GM10266 (cell line): Measurements from ENCODE around the gene TTLL11.
"Not testable (repeated sequence)": the region's sequence is repeated elsewhere in the genome, so short reads cannot be mapped to it uniquely, and the experiment has no call there.

ENCODE experiments used
- DNase-seq: peaks from one replicate; pipeline ENCODE4 v3.0.0; 2012; ENCODE audit errors: extremely low spot score
- CTCF ChIP-seq: IDR thresholded peaks from 2 replicates; pipeline ENCODE4 v1.5.1; 2012; ENCODE audit warnings: mild to moderate bottlenecking, low read depth; ENCODE audit not compliant: control insufficient read depth, insufficient read depth; ENCODE audit errors: missing control alignments

The TTLL11 gene

GRCh38 chr9:122076117-122076516 lies 17.0 kb downstream of the TTLL11 start:
- no peak for DNase-seq
- no peak for TF ChIP-seq CTCF

- TF ChIP-seq CTCF = no peak
- no peak for DNase-seq
These were observed 17.7 kb downstream of the TTLL11 start for GRCh38 chr9:122075135-122076030.

GRCh38 chr9:122071715-122072114 lies 21.4 kb downstream of the TTLL11 start:
- no peak for TF ChIP-seq CTCF
- DNase-seq = no peak

- DNase-seq = no peak
- TF ChIP-seq CTCF = no peak
These were observed 22.2 kb downstream of the TTLL11 start for GRCh38 chr9:122070728-122071515.

GRCh38 chr9:122066680-122067079 lies 26.4 kb downstream of the TTLL11 start:
- not testable (repeated sequence) for DNase-seq

- no peak for TF ChIP-seq CTCF
- no peak for DNase-seq
These were observed 27.0 kb downstream of the TTLL11 start for GRCh38 chr9:122065923-122066629.

- TF ChIP-seq CTCF = no peak
- no peak for DNase-seq
These were observed 32.6 kb downstream of the TTLL11 start for GRCh38 chr9:122060481-122060880.
